ENCODE data around the gene NADSYN1.

DNA sequence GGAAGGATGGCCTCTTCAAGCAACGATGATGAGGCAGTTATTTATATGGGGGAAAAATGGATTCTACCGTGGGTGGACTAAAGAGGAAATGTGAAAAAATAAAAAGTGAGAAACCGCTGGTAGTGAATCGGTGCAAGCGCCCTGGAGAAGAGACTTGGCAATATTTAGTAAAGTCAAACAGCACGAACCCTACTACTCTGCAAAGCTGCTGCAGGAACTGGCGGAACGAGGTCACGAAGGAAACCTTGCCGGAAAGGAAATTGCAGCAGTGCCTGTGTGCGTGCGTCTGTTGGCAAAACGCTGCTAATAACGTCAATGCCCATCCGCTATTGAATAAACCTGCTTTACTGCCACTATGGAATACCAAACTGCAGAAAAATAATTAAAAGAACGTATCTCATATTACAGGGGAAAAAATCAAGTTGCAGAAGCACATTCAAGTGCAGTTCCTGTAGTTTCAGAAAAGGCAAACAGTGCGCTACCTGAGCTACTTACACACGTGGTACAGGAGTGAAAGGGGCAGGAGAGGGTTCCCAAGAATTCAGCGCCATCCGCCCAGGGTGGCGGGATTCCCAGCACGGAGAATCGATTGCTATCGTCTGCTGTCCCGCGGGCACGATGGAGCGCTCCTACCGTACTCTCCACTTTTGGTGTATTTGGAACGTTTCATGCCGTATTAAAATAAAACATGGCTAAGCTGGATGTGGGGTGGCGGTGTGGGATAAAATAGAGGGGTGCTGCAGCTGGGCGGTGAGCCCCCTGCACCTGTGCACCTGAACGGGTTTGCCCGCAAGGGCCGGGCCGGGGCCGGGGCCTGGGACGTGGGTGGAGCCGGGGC, 585 bp upstream of the NADSYN1 start:
- no peak for TF ChIP-seq POLR2A (IDR thresholded peaks at IDR 0.05)
- TF ChIP-seq, protein P1, sequence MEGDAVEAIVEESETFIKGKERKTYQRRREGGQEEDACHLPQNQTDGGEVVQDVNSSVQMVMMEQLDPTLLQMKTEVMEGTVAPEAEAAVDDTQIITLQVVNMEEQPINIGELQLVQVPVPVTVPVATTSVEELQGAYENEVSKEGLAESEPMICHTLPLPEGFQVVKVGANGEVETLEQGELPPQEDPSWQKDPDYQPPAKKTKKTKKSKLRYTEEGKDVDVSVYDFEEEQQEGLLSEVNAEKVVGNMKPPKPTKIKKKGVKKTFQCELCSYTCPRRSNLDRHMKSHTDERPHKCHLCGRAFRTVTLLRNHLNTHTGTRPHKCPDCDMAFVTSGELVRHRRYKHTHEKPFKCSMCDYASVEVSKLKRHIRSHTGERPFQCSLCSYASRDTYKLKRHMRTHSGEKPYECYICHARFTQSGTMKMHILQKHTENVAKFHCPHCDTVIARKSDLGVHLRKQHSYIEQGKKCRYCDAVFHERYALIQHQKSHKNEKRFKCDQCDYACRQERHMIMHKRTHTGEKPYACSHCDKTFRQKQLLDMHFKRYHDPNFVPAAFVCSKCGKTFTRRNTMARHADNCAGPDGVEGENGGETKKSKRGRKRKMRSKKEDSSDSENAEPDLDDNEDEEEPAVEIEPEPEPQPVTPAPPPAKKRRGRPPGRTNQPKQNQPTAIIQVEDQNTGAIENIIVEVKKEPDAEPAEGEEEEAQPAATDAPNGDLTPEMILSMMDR (IDR thresholded peaks at IDR 0.05), result no peak
- peak; percentile 32 to 74 for TF ChIP-seq POLR2AphosphoS5 (IDR thresholded peaks at IDR 0.05)
